ENCODE results near the gene WFDC8.
"Not testable (repeated sequence)": the region's sequence is repeated elsewhere in the genome, so short reads cannot be mapped to it uniquely, and the experiment has no call there.

WFDC8 gene

GRCh38 chr20:45579184-45579583, at the start of gene WFDC8:
Gene WFDC8 (minus strand): TSS chr20:45579284. CDS start chr20:45579247, 37 bp downstream.
- FAIRE-seq = no peak

DNA sequence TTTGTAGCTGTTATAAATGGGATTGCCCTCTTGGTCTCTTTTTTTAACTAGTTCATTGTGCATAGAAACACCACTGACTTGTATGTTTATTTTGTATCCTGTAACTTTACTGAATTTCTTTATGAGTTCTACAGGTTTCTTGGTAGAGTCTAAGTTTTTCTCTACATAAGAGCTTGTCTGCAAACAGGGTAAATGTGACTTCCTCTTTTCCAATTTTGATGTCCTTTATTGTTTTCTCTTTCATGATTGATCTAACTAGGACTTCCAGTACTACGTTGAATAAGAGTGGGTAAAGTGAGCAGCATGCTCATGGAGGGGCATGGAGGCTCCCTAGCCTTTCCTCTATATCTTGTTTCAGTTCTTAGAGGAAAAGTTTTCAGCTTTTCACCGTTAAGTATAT, 47.5 kb upstream of the WFDC8 start:
- no peak for FAIRE-seq

GRCh38 chr20:45621593-45621992, 42.5 kb upstream of the WFDC8 start:
- no peak for FAIRE-seq

- no peak for FAIRE-seq
Observed at GRCh38 chr20:45617591-45617990, 38.5 kb upstream of the WFDC8 start.

DNA sequence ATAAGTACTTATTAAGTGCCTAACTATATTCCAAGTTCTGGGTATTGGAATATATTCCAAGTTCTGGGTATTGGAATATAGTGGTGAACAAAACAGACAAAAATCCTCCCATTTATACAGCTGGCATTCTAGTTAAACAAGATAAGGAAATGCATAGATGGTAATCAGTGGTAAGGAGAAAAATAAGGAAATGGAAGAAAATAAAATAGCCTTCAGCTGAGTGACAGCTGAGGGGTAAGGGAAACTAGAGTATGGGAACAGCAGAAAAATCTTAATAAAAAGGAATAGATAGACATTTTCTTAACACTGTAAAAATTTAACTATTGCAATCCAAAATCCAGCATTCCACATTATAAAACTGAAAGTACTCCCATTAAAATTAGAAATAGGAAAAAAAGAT, 33.2 kb upstream of the WFDC8 start:
- no peak for FAIRE-seq

DNA sequence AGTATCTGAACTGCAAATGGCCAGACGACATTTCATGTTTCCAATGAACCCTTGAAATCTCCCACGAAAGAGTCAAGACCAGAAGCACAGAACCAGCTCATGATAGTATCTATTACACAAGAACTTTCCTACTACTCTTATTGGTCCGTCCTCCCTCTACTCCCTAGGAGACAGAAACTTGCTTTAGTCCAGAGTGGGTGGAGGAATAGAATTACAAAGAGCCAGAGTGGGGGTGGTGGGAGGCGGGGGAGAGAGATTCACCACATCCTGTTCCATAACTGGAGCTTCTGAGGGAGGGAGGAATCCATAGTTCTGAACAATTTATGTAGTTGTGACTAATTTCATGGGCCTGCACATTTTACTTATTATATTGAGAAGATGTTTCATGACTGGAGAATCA, 32.0 kb upstream of the WFDC8 start:
- FAIRE-seq = no peak

GRCh38 chr20:45607810-45608209, 28.7 kb upstream of the WFDC8 start:
- FAIRE-seq = no peak

DNA sequence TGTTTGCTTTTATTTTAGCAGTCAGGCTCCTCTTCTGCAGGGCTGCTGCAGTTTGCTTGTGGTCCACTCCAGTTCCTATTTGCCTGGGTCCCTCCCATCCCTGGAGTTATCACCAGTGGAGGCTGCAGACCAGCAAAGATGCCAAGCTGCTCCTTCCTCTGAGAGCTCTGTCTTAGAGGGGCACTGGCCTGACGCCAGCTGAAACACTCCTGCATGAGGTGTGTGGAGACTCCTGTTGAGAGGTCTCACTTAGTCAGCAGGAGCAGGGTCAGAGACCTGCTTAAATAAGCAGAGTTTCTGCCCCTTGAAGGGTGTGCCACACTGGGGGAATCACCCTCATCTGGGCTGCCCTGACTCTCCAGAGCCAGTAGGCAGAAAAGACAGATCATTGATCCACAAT, 16.2 kb upstream of the WFDC8 start:
- FAIRE-seq = no peak

GRCh38 chr20:45593498-45593897, 14.4 kb upstream of the WFDC8 start:
- FAIRE-seq = no peak

GRCh38 chr20:45592574-45593189, 13.6 kb upstream of the WFDC8 start:
- peak; percentile 62 for FAIRE-seq

GRCh38 chr20:45589725-45590124, 10.6 kb upstream of the WFDC8 start:
- no peak for FAIRE-seq

DNA sequence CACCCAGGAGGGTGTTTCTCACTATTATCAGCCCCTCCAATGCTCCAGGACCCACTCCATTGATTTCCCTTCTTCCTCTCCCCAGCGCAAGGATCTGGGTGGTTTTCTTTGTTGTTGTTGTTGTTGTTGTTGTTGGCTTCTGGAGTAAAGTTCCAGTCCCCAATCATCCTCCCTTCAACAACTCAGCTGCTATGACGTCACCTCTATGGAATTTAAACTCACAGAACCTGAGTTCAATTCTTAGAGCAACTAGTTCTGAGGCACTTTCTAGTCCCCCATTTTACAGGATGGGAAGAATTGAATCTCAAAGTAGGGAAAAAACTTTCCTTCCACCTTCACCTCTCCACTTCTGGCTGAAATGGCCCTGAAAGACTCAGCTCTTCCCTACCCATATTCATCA, 9.7 kb upstream of the WFDC8 start:
- FAIRE-seq = no peak

GRCh38 chr20:45585986-45586385, 6.9 kb upstream of the WFDC8 start:
- not testable (repeated sequence) for FAIRE-seq

- not testable (repeated sequence) for FAIRE-seq
Observed at GRCh38 chr20:45584294-45584693, 5.2 kb upstream of the WFDC8 start.

DNA sequence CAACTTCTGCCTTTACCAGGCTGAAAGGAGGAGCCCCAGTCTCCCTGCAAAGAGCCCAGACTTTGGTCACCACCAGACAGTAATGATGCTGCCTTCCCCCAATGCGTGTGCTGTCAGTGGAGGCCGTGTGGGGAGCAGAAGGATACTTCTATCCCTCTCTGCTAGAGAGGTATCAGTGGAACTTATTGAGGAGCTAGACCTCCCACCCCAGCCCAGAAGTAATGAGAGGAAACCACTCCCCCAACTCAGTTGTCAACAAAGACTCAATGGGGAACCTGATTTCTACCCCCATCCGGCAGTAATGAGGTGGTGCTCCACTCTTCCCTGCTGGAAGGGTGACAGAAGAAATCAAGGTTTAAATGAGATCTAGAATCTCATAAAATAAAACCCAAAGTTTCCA, 4.4 kb upstream of the WFDC8 start:
- FAIRE-seq = no peak

- FAIRE-seq = no peak
Observed at GRCh38 chr20:45581702-45582101, 2.6 kb upstream of the WFDC8 start.

- no peak for FAIRE-seq
Observed at GRCh38 chr20:45578231-45578630, 853 bp downstream of the WFDC8 start.

GRCh38 chr20:45576995-45577394, 2.1 kb downstream of the WFDC8 start:
- no peak for FAIRE-seq

DNA sequence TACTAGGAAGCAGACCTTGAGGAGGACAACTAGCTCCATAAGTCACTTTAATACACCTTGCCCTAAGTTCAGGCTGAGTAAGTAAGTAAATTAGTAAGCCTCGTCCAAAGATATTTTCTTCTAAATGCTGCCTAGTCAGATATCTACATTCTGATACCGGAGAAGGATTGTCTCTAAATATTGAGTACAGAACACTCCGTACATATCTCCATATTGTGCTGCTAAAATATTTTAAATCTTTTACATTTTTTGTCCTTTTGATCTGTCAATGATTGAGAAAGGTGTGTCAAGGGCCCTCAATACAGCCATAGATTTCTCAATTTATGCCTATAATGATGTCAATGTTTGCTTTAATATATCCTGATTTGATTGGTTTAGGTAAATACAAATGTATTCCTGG, 3.2 kb downstream of the WFDC8 start:
- FAIRE-seq = no peak

DNA sequence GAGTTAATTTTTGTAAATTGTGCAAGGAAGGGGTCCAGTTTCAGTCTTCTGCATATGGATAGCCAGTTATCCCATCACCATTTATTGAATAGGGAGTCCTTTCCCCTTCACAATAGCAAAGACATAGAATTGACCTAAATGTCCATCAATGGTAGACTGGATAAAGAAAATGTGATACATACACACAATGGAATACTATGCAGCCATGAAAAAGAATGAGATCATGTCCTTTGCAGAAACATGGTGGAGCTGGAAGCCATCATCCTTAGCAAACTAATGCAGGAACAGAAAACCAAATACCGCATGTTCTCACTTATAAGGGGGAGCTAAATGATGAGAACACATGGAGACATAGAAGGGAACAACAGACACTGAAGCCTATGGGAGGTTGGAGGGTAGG, 9.4 kb downstream of the WFDC8 start:
- FAIRE-seq = not testable (repeated sequence)

- FAIRE-seq = no peak
Observed at GRCh38 chr20:45564760-45565276, 14.3 kb downstream of the WFDC8 start.

DNA sequence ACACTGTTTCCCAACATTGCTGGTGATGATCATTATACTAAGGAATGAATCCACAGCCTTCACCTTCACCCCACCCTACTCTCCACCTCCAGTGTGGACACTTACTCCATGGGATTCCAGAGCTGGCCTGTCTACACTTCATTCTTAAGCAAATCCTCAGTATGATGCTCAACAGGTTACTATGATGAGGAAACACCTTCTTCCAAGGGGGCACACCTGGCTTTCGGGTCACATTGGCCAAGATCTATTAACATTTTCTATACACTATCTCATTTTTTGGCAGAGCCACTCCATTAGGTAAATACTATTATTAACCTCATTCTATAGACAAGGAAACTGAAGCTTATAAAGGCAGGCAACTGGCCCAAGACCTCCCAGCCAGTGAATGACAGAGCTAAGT, 23.9 kb downstream of the WFDC8 start:
- FAIRE-seq = no peak

DNA sequence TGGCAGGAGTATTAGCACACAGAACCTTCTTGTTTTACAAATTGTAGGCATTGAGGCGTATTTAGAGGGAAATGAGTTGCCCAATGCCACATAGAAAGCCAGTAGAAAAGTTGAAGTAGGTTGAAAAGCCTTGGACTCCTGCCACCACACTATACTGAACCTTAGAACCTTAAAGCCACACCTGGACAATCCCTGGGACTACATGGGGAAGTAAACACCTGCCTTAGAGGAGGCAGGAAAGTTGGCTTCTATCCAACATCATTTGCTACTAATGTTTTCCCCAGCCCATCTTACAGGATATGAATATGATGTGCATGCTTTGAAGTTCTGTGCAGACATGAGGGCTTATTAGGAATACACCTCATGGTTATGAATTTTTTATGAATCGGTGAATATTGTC, 26.6 kb downstream of the WFDC8 start:
- FAIRE-seq = no peak

GRCh38 chr20:45550765-45551164, 28.3 kb downstream of the WFDC8 start:
- no peak for FAIRE-seq

DNA sequence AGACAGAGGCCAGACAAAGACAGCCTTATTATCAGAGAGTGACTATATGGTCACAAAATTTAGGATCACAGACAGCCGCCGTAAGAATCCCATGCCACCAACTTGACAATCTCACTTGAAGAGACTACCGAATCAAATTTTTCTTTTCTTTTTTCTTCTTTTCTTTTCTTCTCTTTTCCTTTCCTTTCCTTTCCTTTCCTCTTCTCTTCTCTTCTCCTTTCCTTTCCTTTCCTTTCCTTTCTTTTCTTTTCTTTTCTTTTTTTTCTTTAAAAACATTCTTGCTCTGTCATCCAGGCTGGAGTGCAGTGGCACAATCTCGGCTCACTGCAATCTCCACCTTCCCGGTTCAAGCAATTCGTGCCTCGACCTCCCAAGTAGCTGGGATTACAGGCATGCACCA, 30.7 kb downstream of the WFDC8 start:
- FAIRE-seq = no peak
